BE2C (cell line): ENCODE measurements around the gene NFIX.

Source experiments
- DNase-seq: peaks from one replicate; pipeline ENCODE4 v3.0.0-alpha.2; 2020
- H3K27me3 ChIP-seq: fragments of 250-450 bp; sonication (Bioruptor Pico); 2 replicates; pipeline ENCODE4 v1.5.1; 2020; ENCODE audit warnings: mild to moderate bottlenecking
- H3K36me3 ChIP-seq: fragments of 250-450 bp; sonication (Bioruptor Pico); 2 replicates; pipeline ENCODE4 v1.5.1; 2020; ENCODE audit warnings: mild to moderate bottlenecking
- H3K4me1 ChIP-seq: fragments of 250-450 bp; sonication (Bioruptor Pico); 2 replicates; pipeline ENCODE4 v1.5.1; 2020
- H3K4me3 ChIP-seq: 2 replicates; pipeline ENCODE4 v1.5.1; 2011; ENCODE audit warnings: low read depth, low read length
- H3K9me3 ChIP-seq: fragments of 250-450 bp; sonication (Bioruptor Pico); 2 replicates; pipeline ENCODE4 v1.5.1; 2020
- CTCF ChIP-seq: IDR thresholded peaks from 2 replicates; pipeline ENCODE4 v1.5.1; 2012; ENCODE audit warnings: mild to moderate bottlenecking, low read depth, low read length

NFIX gene

GRCh38 chr19:13056052-13056660 lies 60.9 kb downstream of the NFIX start:
- no peak for DNase-seq
- Histone ChIP-seq H3K27me3 (no peaks in the 10 kb centered on the region), H3K4me3 (no peak overlapping the region; the same call in 1 of the 2 replicates), H3K9me3 (no peaks in the 10 kb centered on the region), H3K36me3 (no peaks in the 10 kb centered on the region), H3K4me1 (peaks cover 65% of the 10 kb centered on the region)
- no peak for TF ChIP-seq CTCF

- H3K9me3 ChIP-seq, result no peaks in the 10 kb centered on the region
- no peak for TF ChIP-seq CTCF
- no peak overlapping the region for H3K4me3 ChIP-seq
- no peak for DNase-seq
- no peaks in the 10 kb centered on the region for H3K27me3 ChIP-seq
- H3K36me3 ChIP-seq, result no peaks in the 10 kb centered on the region
- peaks cover 56% of the 10 kb centered on the region for H3K4me1 ChIP-seq
These were observed 61.9 kb downstream of the NFIX start for GRCh38 chr19:13057147-13057572.

- TF ChIP-seq CTCF, result no peak
- H3K4me1 ChIP-seq, result peaks cover 55% of the 10 kb centered on the region
- DNase-seq, result no peak
- no peak overlapping the region for H3K4me3 ChIP-seq
- no peaks in the 10 kb centered on the region for H3K9me3 ChIP-seq
- no peaks in the 10 kb centered on the region for H3K36me3 ChIP-seq
- no peaks in the 10 kb centered on the region for H3K27me3 ChIP-seq
These were observed 62.5 kb downstream of the NFIX start for GRCh38 chr19:13057744-13058143.

GRCh38 chr19:13058951-13059660 lies 63.8 kb downstream of the NFIX start:
- peak; percentile 48 for DNase-seq
- no peaks in the 10 kb centered on the region for H3K9me3 ChIP-seq
- TF ChIP-seq CTCF, result peak; percentile 24
- no peaks in the 10 kb centered on the region for H3K36me3 ChIP-seq
- H3K4me3 ChIP-seq, result no peak overlapping the region
- no peaks in the 10 kb centered on the region for H3K27me3 ChIP-seq
- H3K4me1 ChIP-seq, result peaks cover 46% of the 10 kb centered on the region

- no peak for DNase-seq
- no peaks in the 10 kb centered on the region for H3K27me3 ChIP-seq
- H3K4me1 ChIP-seq, result peaks cover 36% of the 10 kb centered on the region
- no peaks in the 10 kb centered on the region for H3K9me3 ChIP-seq
- no peak; the same call in 1 of the 2 replicates for TF ChIP-seq CTCF
- H3K36me3 ChIP-seq, result no peaks in the 10 kb centered on the region
- H3K4me3 ChIP-seq, result peak overlapping the region; percentile 53
These were observed 65.1 kb downstream of the NFIX start for GRCh38 chr19:13060233-13060963.
